GM15510 (cell line): ENCODE measurements around the gene FXYD3.

Source experiments
- POLR2A ChIP-seq: IDR thresholded peaks from 3 replicates; pipeline ENCODE4 v1.6.1; 2011; ENCODE audit warnings: borderline replicate concordance; ENCODE audit not compliant: insufficient read length; ENCODE audit errors: extremely low read depth

Gene FXYD3

GRCh38 chr19:35110974-35111373 lies 4.6 kb upstream of the FXYD3 start:
- no peak for TF ChIP-seq POLR2A

DNA sequence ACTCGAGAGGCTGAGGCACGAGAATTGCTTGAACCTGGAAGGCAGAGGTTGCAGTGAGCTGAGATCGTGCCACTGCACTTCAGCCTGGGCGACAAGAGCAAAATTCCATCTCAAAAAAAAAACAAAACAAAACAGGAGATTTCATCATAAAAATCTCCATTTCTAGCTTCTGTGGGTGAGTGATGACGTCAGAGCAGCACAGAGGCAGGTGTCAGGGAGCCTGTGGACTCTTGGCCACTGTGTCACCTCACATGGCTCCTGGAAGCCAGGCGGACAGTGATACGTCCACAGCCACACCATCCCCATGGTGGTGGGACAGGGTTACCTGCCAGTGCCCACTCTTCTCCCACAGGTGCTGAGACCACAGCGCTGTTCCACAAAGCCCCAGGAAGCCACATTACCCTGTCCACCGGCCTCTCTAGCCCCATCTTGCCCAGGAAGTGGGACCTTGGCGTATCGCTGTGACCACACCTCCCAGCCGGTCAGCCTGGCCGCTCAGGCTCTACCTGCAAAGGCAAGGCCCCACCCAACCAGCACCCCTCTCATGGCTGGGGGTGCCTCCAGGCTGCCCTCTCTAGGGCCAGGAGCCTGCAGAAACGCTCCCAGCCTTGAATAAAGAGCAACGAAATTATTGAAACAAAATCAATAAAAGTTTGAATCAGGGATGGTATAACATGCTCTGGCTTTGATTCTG lies 2.5 kb upstream of the FXYD3 start:
- no peak for TF ChIP-seq POLR2A

DNA sequence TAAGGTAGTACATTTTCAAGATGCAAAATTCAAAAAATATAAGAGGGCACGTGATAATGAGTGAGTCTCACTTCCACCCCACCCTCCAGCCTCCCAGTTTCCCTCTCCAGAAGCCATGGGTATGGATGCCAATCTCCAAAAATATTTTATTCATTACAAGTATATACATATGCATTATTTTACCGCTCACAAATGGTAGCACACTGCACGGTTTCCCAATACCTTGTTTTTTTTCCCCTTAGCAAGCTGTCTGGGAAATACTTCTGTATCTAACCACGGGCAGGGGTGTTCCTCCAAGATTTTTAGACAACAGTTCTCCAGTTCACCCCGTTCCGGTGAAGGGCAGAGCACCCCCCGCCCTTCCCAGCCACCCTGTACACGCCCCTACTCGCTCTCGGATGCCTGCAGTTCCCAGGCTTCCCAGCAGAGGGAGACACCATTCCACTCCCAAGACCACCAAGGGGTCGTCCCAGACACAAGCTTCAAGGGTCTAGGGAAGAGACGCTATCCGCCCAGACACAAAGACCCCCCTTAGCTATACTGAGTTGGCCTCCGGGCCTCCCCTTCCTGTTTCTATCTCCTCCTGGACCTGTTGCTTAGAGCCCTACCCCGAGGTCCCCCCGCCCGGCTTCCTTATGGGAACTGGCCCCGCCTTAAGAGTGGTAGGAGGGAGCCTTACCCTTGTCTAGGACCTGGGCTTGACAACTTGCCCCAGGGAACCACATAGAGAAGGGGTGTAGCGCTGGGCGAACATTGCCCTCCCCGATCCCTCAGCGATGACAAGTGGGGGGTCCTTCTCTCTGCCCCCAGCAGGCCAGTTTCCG lies 1.1 kb upstream of the FXYD3 start:
- TF ChIP-seq POLR2A = no peak

DNA sequence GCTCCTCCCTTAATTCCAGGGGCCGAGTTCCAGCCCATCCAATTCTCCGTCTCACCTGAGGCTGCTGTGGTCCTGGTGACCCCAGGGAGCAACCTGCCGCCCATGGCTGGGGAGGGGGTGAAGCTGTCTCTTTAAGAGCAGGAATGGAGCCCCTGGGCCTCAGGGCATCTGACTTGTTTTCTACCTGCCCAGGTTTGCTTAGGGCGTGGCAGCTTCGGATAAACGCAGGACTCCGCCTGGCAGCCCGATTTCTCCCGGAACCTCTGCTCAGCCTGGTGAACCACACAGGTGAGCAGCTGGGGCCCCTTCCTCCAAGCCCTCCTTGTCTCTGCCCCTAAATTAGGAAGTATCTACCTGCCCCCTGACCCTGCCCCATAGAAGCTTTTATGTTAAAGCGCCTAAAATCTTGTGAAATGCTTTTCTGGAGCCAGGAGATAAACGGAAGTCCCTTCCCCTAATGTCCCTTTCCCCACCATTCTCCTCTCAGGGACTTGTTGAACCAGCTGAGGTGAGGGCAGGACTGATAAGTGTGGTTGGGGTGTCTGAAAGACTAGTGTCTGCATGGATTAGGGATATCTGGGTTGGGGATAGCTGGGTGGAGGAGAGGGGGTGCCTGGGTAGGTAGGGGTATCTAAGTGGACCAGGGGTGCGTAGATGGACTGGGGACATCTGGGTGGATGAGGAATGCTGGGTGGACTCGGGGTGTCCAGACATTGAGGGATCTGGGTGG lies 614 bp downstream of the FXYD3 start:
- TF ChIP-seq POLR2A = no peak

DNA sequence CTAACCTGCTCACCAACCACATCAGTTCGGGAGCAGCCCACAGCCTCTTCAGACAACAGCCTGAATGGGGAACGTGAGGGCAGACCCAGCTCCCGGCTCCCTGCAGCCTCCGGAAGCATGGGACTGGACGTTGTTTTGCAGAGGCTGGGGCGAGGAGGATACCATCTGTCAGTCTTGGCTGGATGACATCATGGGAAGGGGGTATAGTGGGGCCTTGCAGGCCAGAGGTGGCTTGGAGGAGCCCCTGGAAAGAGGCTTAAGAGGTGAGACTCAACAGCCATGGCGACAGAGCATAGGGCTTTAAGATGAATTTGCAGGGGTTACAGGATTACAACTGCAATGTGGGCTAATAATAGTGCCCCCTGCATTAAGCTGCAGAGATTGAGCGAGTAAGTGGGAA lies 1.5 kb downstream of the FXYD3 start:
- TF ChIP-seq POLR2A = no peak

- no peak for TF ChIP-seq POLR2A
Measured at GRCh38 chr19:35117799-35118198, 2.2 kb downstream of the FXYD3 start.

DNA sequence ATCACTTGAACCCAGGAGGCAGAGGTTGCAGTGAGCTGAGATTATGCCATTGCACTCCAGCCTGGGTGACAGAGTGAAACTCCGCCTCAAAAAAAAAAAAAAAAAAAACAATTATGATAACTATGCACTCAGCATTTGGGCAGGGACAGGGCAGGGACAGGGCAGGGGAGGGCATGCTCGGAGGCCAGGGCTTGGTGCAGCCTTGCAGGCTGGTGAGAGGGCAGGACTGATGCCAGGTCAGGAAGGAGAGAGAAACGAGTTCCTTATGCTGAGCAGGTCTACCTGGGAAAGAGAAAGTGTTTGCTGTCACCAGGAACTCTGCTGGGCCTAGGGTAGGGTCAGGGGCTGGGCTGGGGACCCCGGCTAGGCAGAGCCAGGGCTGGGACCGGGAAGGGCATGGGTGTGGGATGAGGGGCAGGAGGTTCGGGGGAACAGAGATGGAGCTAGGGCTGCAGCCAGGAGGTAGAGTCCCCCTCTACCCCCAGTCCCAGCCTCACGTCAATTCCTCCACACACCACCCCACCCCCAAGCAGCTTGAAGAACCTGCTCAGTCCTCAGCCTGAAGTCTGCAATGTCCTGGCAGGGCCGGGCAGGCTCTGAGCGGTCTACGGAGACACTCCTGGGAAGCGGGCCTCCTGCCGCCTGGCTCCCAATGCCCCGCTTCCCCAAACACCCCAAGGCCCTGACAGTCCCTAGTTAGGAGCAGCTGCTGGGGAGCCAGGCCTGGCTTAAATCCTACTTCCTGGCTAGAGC lies 2.8 kb downstream of the FXYD3 start:
- no peak for TF ChIP-seq POLR2A

- TF ChIP-seq POLR2A = no peak
Measured at GRCh38 chr19:35119091-35119490, 3.5 kb downstream of the FXYD3 start.

DNA sequence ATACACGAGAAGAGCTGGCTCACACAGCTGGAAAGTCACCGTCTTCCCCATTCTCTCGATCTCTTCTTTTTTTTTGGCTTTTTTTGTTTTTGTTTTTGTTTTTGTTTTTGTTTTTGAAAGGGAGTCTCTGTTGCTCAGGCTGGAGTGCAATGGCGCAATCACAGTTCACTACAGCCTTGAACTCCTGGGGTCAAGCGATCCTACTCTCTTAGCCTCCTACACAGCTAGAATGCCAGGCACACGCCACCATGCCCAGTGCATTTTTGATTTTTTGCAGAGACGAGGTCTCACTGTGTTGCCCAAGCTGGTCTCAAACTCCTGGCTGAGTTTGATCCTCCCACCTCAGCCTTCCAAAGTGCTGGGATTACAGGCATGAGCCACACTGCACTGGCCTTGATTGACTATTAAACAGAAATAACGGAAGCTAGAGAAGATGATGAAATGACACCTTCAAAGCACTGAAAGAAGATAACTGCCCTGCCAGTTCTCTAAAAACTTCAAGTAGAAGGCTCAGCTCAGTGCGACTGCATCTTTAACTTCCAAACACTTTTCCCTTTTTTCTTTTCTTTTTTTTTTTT lies 4.0 kb downstream of the FXYD3 start:
- no peak for TF ChIP-seq POLR2A

DNA sequence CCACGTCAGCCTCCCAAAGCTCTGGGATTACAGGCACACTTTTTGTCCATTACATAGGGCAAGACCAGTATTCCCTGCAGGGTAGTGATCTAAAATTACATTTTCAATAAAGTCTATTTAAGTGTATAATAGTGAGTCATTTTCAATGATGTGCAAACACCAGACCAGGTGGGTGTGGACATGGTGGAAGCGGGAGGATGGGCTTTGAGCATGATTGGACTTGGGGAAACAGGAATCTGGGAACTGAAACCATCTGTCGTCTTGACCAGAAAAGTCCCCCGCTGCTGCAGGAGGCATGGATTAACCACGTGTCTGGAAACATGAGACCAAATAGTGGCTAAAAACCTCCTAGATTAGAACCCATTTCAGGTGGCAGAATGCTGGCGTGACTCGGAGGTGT lies 4.9 kb downstream of the FXYD3 start:
- TF ChIP-seq POLR2A = no peak

- no peak for TF ChIP-seq POLR2A
Measured at GRCh38 chr19:35120898-35121297, 5.3 kb downstream of the FXYD3 start.

- TF ChIP-seq POLR2A = no peak
Measured at GRCh38 chr19:35122687-35123551, 7.3 kb downstream of the FXYD3 start.

DNA sequence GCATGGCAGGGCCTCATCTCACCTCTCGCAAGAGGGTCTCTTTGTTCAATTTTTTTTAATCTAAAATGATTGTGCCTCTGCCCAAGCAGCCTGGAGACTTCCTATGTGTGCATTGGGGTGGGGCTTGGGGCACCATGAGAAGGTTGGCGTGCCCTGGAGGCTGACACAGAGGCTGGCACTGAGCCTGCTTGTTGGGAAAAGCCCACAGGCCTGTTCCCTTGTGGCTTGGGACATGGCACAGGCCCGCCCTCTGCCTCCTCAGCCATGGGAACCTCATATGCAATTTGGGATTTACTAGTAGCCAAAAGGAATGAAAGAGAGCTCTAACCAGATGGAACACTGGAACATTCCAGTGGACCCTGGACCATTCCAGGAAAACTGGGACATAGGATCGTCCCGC lies 8.0 kb downstream of the FXYD3 start:
- no peak for TF ChIP-seq POLR2A

DNA sequence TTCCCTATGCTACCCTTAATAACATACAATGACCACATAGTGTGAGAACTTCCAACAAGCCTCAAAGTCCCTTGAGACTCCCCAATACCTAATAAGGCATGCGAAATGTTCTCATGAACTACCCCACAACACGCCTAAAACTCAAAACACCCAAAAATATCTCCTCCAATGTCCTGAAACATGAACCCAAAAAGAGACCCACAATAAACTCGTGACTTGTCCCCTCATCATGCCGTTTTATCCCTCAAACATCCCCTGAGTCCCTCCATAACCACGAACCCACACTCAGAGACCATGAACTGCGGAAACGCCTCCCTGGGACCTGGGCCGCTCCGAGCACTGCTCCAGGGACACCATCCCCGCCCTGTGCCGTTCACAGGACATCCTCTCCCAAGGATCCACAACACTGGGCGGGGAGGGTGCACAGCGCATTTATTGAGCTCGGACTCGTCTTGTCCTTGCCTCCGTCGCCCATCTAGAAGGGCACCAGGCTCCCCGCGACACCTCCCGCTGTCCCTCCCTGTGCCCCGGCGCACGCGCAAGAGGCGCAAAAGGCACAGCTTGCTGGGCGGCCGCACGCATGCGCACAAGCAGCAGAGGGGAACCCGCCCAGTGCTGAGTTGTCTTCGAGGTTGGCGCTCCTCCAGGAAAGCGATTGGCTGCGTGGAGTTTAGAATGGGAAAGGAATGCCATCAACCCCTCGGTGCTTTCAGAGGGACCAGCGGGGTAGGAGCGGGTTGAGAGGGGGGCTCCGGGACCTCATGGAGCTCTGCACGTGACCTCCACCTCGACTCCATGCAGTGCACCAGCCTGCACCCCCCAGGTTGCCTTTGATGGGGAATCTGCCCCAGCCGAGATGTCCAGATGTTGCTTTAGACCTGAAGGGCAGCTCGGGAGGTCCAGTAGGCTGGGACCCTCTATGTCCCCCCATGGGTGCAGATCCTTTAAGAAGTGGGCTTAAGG lies 8.8 kb downstream of the FXYD3 start:
- peak; percentile 77 for TF ChIP-seq POLR2A
